Skeletal muscle satellite cell (primary cell): Measurements from ENCODE around the gene INHBE.
A peak's percentile ranks its signal among the peaks of the same experiment; 100 is the strongest.
"Not testable (repeated sequence)": the region's sequence is repeated elsewhere in the genome, so short reads cannot be mapped to it uniquely, and the experiment has no call there.

Experiments used
- H3K27me3 ChIP-seq: 2 replicates; pipeline ENCODE4 v1.7.0; 2013; ENCODE audit warnings: low read length; ENCODE audit not compliant: control insufficient read depth, insufficient read depth
- H3K36me3 ChIP-seq: 2 replicates; pipeline ENCODE4 v1.7.0; 2013; ENCODE audit warnings: mild to moderate bottlenecking, control low read depth, low read length; ENCODE audit not compliant: insufficient read depth
- H3K4me1 ChIP-seq: 2 replicates; pipeline ENCODE4 v1.7.0; 2013; ENCODE audit warnings: low read length; ENCODE audit not compliant: control insufficient read depth, insufficient read depth
- H3K4me2 ChIP-seq: 2 replicates; pipeline ENCODE4 v1.7.0; 2013; ENCODE audit warnings: mild to moderate bottlenecking, low read length
- H3K4me3 ChIP-seq: 2 replicates; pipeline ENCODE4 v1.7.0; 2013; ENCODE audit warnings: low read length
- H3K9ac ChIP-seq: 2 replicates; pipeline ENCODE4 v1.7.0; 2013; ENCODE audit warnings: mild to moderate bottlenecking, low read depth, low read length, moderate library complexity
- H3K9me3 ChIP-seq: replicated peaks from 2 replicates; pipeline ENCODE4 v1.7.0; 2013; ENCODE audit warnings: mild to moderate bottlenecking, control low read depth, low read length

The INHBE gene

DNA sequence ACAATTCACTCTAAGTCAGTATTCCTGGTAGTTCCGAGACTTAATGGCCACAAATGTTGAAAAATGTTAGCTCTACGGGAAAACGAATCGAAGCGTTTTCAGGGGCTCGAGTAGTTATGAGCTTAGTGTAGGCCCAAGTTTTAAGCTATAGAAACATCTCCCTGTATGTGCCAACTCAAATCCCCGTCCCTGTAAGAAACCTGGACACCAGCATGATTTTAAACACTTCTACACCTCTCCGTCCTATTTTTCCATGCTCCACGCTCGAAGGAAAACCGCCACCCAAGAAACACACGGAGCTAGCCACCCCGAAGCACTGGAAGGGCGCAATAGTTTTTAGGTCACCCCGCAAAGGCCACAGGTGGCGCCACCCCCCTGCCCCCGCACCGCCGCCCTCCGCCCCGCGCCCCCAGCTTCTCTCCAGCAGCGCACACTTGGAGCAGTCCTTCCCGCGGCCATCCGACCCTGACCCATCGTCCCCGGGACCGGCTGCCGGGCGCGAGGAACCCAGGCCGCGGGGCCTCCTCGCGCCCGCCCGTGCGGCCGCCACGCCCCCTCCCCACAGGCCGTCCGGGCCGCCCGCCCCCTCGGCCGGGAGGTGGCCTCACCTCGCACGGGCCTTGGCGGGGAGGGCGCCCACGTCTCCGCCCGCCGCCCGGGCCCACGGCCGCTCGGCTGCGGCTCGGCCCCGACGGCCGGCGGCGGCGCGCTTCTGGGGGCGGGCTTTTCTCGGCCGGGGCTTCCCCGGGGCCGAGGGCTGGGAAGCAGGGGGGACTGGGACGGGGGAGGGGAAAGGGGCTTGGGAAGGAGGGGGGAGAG, 24.8 kb upstream of the INHBE start:
- Histone ChIP-seq H3K4me2 (peak overlapping the region; percentile 78), H3K9ac (peak overlapping the region; percentile 92), H3K27me3 (no peaks in the 10 kb centered on the region), H3K9me3 (no peaks in the 10 kb centered on the region), H3K4me1 (peaks cover 11% of the 10 kb centered on the region), H3K36me3 (no peaks in the 10 kb centered on the region), H3K4me3 (peak overlapping the region; percentile 68)

DNA sequence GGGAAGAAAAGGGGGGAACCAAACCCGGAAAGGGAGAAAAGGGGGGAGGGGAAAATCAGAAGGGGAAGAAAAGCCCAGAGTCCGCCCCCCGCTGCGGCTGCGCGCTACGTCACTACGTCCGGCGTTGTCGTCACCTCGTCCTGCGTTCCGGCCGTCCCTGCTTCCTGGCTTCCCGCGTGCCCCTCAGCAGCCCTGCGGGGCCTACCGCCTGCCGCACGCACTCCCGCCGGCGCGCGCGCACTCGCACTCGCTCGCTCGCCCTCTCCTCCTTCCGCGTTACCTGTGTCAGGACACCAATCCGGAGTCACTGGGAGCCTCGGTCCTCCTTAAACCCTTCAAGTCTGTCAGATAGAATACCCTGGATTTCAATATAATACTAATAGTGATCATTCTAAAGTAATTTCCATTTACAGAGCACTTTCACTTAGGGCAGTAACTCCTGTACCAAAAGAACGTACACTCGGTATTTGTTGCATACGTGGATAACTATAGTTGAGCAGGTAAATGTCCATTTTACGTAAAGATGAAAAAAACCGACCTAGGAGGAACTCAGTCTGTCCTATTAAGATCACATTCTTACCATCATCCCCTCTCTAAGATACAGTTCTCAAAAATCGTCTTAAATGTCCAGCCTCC, 24.1 kb upstream of the INHBE start, which contains the start of gene R3HDM2:
R3HDM2 (minus strand) TSS at position 113 of the 636 bp plus-strand sequence. CDS start 120,615 bp downstream, outside the sequence.
- peak within 1 kb of the TSS; percentile 68 for H3K4me3 ChIP-seq
- H3K36me3 ChIP-seq, result no peaks in the 10 kb centered on the region
- H3K9me3 ChIP-seq, result no peaks in the 10 kb centered on the region
- no peaks in the 10 kb centered on the region for H3K27me3 ChIP-seq
- H3K4me2 ChIP-seq, result peak within 1 kb of the TSS; percentile 83
- peaks cover 11% of the 10 kb centered on the region for H3K4me1 ChIP-seq
- H3K9ac ChIP-seq, result peak within 1 kb of the TSS; percentile 92

DNA sequence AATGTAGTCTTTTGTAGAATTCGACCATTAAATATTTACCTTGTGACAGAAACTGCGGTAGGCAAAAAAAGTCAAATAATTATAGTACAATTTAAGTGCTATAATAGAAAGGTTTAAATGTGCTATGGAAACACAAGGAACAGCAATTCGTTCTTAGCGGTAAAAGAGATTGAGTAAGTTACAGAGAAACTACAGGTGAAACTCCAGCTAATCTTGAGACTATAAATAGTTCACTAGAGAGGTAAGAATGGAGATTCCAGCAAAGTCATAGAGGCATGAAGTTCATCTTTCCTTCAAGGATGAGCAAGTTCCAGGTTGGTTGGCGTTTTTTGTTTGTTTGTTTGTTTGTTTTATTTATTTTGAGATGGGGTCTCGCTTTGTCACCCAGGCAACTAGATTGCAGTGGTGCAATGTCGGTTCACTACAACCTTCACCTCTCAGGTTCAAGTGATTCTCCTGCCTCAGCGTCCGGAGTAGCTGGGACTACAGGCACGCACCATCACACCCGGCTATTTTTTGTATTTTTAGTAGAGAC, 23.4 kb upstream of the INHBE start:
- peak overlapping the region; percentile 92 for H3K9ac ChIP-seq
- no peaks in the 10 kb centered on the region for H3K36me3 ChIP-seq
- H3K9me3 ChIP-seq, result no peaks in the 10 kb centered on the region
- no peaks in the 10 kb centered on the region for H3K27me3 ChIP-seq
- no peak overlapping the region for H3K4me3 ChIP-seq
- peak overlapping the region; percentile 83 for H3K4me2 ChIP-seq
- peaks cover 11% of the 10 kb centered on the region for H3K4me1 ChIP-seq

DNA sequence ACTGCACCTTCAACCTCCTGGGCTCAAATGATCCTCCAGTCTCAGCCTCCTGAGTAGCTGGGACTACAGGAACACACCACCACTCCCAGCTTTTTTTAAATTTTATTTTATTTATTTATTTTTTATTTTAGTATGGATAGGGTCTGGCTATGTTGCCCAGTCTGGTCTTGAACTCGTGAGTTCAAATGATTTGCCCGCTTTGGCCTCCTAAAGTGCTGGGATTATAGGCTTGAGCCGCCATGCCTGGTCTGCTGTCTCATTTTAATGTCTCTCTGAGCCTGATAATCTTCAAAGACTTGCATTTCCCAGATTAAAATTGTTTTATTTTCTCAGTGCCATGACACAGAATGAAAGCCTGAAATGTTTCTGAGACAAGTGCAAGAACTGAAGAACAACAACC, 21.7 kb upstream of the INHBE start:
- Histone ChIP-seq H3K27me3 (no peaks in the 10 kb centered on the region), H3K4me1 (peaks cover 11% of the 10 kb centered on the region), H3K4me2 (no peak overlapping the region), H3K4me3 (no peak overlapping the region), H3K9me3 (no peaks in the 10 kb centered on the region), H3K9ac (no peak overlapping the region), H3K36me3 (no peaks in the 10 kb centered on the region)

DNA sequence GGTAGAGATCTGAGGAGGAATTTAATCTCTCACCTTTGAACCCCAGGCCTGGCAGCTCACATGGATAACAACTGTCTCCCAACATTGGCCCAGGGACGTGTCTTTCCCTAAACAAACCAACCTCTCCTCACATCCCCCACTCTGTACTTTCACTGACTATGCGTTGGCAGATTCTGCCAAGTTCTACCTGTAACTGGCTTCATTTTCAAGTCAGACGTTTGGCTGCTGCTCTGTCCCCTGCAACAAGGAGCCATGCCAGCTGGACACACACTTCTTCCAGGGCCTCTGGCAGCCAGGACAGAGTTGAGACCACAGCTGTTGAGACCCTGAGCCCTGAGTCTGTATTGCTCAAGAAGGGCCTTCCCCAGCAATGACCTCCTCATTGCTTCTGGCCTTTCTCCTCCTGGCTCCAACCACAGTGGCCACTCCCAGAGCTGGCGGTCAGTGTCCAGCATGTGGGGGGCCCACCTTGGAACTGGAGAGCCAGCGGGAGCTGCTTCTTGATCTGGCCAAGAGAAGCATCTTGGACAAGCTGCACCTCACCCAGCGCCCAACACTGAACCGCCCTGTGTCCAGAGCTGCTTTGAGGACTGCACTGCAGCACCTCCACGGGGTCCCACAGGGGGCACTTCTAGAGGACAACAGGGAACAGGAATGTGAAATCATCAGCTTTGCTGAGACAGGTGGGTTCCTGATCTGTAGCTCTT, 20.4 kb upstream of the INHBE start, which contains the start of gene INHBC:
INHBC (plus strand) TSS at position 268 of the 707 bp plus-strand sequence; CDS start at position 371, 103 bp downstream.
- no peaks in the 10 kb centered on the region for H3K36me3 ChIP-seq
- no peaks in the 10 kb centered on the region for H3K9me3 ChIP-seq
- no peaks in the 10 kb centered on the region for H3K27me3 ChIP-seq
- H3K4me2 ChIP-seq, result no peak within 1 kb of the TSS
- H3K4me3 ChIP-seq, result no peak within 1 kb of the TSS
- no peak within 1 kb of the TSS for H3K9ac ChIP-seq
- H3K4me1 ChIP-seq, result peaks cover 5% of the 10 kb centered on the region

DNA sequence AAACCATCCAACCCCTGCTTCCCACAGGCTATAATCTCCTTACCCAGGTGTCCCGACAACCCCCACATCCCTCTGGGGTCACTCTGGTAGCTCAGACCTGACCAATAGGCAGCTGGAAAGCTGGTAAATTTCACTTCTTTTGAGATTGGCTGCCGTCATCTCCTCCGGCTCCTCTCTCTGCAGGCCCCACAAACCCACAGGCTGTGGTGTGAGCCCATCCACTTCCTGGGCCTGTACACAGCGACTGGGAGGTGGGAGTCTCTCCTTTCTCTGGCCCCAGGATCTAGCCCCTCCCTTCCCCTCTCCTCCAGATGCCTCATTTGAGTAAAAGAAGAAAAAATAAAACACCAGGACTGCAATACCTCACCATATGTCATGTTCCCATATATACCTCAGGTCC, 19.8 kb upstream of the INHBE start:
- peaks cover 5% of the 10 kb centered on the region for H3K4me1 ChIP-seq
- H3K4me2 ChIP-seq, result no peak overlapping the region
- no peaks in the 10 kb centered on the region for H3K36me3 ChIP-seq
- no peak overlapping the region for H3K4me3 ChIP-seq
- H3K27me3 ChIP-seq, result no peaks in the 10 kb centered on the region
- no peaks in the 10 kb centered on the region for H3K9me3 ChIP-seq
- no peak overlapping the region for H3K9ac ChIP-seq

DNA sequence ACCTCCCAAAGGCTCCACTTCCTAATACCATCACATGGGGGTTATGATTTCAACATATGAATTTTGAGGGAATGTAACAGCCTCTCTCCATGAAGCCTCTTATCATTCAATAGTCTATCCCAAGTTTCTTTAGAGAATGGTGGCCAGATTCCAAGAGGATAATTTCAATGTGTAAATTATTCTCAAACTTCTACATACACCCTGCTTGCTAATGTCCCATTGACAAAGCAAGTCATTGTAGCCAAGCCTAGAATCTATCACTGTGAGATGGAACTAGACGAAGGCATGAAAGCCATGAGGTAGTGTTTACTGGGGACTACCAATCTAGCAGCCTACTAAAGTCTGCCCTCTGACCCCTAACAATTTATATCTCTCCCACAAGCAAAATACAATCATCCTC, 16.7 kb upstream of the INHBE start:
- no peak overlapping the region for H3K9ac ChIP-seq
- H3K9me3 ChIP-seq, result no peaks in the 10 kb centered on the region
- no peaks in the 10 kb centered on the region for H3K4me1 ChIP-seq
- no peak overlapping the region for H3K4me3 ChIP-seq
- H3K36me3 ChIP-seq, result no peaks in the 10 kb centered on the region
- H3K4me2 ChIP-seq, result no peak overlapping the region
- no peaks in the 10 kb centered on the region for H3K27me3 ChIP-seq

DNA sequence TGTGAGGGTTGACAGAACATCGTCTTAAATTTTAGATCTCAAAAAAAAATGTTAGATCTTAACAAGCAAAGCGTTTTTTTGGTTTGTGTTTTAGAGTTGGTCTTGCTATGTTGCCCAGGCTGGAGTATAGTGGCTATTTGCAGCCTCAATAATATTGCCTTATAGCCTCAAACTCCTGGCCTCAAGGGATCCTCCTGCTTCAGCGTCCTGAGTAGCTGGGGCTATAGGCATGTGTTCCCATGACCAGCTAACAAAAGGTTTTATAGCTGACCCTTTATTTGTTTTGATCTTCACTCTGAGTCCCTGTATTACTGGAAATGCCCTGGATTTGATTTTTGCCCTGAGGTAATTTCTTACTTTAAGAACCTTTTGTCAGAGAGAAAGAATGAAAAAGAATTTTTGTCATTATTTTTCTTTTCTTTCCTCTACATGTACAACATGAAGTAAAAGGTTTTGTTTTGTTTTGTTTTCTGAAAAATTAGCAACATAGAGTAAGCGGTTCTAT, 15.3 kb upstream of the INHBE start:
- Histone ChIP-seq H3K9me3 (no peaks in the 10 kb centered on the region), H3K4me2 (no peak overlapping the region), H3K9ac (no peak overlapping the region), H3K36me3 (no peaks in the 10 kb centered on the region), H3K27me3 (no peaks in the 10 kb centered on the region), H3K4me1 (no peaks in the 10 kb centered on the region), H3K4me3 (no peak overlapping the region)

DNA sequence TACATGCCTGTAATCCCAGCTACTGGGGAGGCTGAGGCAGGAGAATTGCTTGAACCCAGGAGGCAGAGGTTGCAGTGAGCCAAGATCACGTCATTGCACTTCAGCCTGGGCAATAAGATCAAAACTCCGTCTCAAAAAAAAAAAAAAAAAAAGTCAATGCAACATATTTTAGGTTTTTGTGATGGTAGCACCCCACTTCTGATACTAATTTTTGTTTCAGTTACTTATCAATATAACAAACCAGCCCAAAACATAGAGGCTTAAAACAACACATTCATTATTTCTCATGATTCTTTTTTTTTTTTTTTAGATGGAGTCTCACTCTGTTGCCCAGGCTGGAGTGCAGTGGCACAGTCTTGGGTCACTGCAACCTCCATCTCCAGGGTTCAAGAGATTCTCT, 13.7 kb upstream of the INHBE start:
- H3K4me1 ChIP-seq, H3K4me3 ChIP-seq, H3K9me3 ChIP-seq, H3K9ac ChIP-seq, H3K4me2 ChIP-seq, H3K27me3 ChIP-seq, H3K36me3 ChIP-seq: not testable (repeated sequence)

DNA sequence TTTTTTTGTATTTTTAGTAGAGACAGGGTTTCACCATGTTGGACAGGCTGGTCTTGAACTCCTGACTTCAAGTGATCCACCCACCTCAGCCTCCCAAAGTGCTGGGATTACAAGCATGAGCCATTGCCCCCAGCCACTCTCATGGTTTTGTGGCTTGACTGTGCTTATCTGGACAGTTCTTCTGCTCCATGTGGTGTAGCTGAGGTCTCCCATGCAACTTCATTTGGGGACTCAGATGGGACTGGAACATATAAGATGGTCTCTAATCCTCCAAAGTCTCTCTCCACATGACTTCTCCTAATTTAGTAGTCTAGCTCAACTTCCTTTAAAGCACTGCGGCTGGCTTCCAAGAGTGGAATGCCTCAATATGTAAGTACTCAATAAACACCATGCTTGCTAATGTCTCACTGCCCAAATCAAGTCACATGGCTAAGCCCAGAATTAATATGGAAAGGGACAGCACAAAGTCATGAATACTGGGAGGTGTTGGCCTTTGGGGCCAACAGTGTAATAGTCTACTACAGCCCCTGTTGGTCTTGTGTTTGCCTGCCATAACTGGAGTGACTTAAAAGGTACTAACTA, 13.2 kb upstream of the INHBE start:
- Histone ChIP-seq H3K4me1 (no peaks in the 10 kb centered on the region), H3K4me2 (no peak overlapping the region), H3K27me3 (no peaks in the 10 kb centered on the region), H3K36me3 (no peaks in the 10 kb centered on the region), H3K9me3 (no peaks in the 10 kb centered on the region), H3K4me3 (no peak overlapping the region), H3K9ac (no peak overlapping the region)

DNA sequence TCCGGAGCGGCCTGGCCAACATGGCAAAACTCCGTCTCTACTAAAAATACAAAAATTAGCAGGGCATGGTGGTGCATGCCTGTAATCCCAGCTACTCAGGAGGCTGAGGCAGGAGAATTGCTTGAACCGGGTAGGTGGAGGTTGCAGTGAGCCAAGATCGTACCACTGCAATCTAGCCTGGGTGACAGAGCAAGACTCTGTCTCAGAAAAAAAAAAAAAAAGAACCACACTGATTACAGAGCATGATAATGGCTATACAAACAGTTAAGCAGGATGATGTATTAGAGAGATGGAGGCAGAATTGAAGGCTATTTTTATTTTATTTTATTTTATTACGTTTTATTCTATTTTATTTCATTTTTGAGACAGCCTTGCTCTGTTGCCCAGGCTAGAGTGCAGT, 10.8 kb upstream of the INHBE start:
- not testable (repeated sequence) for H3K9ac ChIP-seq, H3K4me1 ChIP-seq, H3K9me3 ChIP-seq, H3K36me3 ChIP-seq, H3K4me3 ChIP-seq, H3K27me3 ChIP-seq, H3K4me2 ChIP-seq
